Trophoblast cell (in vitro differentiated cells and primary cell): ENCODE results near the gene MBD3L4.
"Not testable (repeated sequence)": the region's sequence is repeated elsewhere in the genome, so short reads cannot be mapped to it uniquely, and the experiment has no call there.

ENCODE experiments used
- DNase-seq, 2 donors: peaks; one replicate each; pipeline ENCODE4 v3.0.0-alpha.2; 2016
- H2AFZ ChIP-seq: 2 replicates; pipeline ENCODE4 v1.6.1; 2013; ENCODE audit warnings: low read length, moderate library complexity, mild to moderate bottlenecking; ENCODE audit not compliant: insufficient read depth, poor library complexity
- H2AK5ac ChIP-seq: 2 replicates; pipeline ENCODE4 v1.6.1; 2013; ENCODE audit warnings: mild to moderate bottlenecking, low read length
- H2BK120ac ChIP-seq: 2 replicates; pipeline ENCODE4 v1.6.1; 2013; ENCODE audit warnings: low read length, mild to moderate bottlenecking, moderate library complexity; ENCODE audit not compliant: insufficient read depth, poor library complexity
- H2BK12ac ChIP-seq: 2 replicates; pipeline ENCODE4 v1.6.1; 2013; ENCODE audit warnings: mild to moderate bottlenecking, low read length, moderate library complexity
- H2BK5ac ChIP-seq: 2 replicates; pipeline ENCODE4 v1.6.1; 2013; ENCODE audit warnings: low read length, low read depth, moderate library complexity, mild to moderate bottlenecking; ENCODE audit not compliant: poor library complexity
- H3K14ac ChIP-seq: 2 replicates; pipeline ENCODE4 v1.6.1; 2013; ENCODE audit warnings: mild to moderate bottlenecking, low read length
- H3K18ac ChIP-seq: 2 replicates; pipeline ENCODE4 v1.6.1; 2013; ENCODE audit warnings: mild to moderate bottlenecking, low read length
- H3K23ac ChIP-seq: 2 replicates; pipeline ENCODE4 v1.6.1; 2013; ENCODE audit warnings: low read length
- H3K27ac ChIP-seq: 2 replicates; pipeline ENCODE4 v1.5.1; 2013; ENCODE audit warnings: low read depth, mild to moderate bottlenecking, inconsistent platforms, low read length, moderate library complexity
- H3K27me3 ChIP-seq: 2 replicates; pipeline ENCODE4 v1.6.1; 2013; ENCODE audit warnings: inconsistent platforms, mild to moderate bottlenecking, low read length, moderate library complexity; ENCODE audit not compliant: insufficient read depth
- H3K36me3 ChIP-seq, 2 experiments: 1 replicate in 1 of 2; 2 replicates in 1 of 2; pipeline ENCODE4 v1.6.1; 2013; ENCODE audit warnings: low read length in 2 of 2, mild to moderate bottlenecking in 2 of 2, moderate library complexity in 1 of 2; ENCODE audit not compliant: insufficient read depth in 2 of 2, control insufficient read depth in 1 of 2
- H3K4ac ChIP-seq: 2 replicates; pipeline ENCODE4 v1.6.1; 2013; ENCODE audit warnings: low read depth, mild to moderate bottlenecking, low read length, moderate library complexity
- H3K4me1 ChIP-seq, 2 experiments: 1 replicate in 1 of 2; 2 replicates in 1 of 2; pipeline ENCODE4 v1.6.1; 2013; ENCODE audit warnings: low read length in 2 of 2, mild to moderate bottlenecking in 2 of 2, moderate library complexity in 1 of 2; ENCODE audit not compliant: insufficient read depth in 2 of 2, control insufficient read depth in 1 of 2
- H3K4me2 ChIP-seq: 2 replicates; pipeline ENCODE4 v1.6.1; 2013; ENCODE audit warnings: inconsistent platforms, mild to moderate bottlenecking, low read length, moderate library complexity
- H3K4me3 ChIP-seq: 2 replicates; pipeline ENCODE4 v1.5.1; 2013; ENCODE audit warnings: mild to moderate bottlenecking, low read depth, low read length, inconsistent platforms
- H3K79me1 ChIP-seq: one replicate; pipeline ENCODE4 v1.6.1; 2013; ENCODE audit warnings: low read length
- H3K79me2 ChIP-seq: 2 replicates; pipeline ENCODE4 v1.6.1; 2013; ENCODE audit warnings: low read length, mild to moderate bottlenecking; ENCODE audit not compliant: control insufficient read depth, insufficient read depth, poor library complexity
- H3K9ac ChIP-seq: 2 replicates; pipeline ENCODE4 v1.6.1; 2013; ENCODE audit warnings: mild to moderate bottlenecking, low read length
- H3K9me3 ChIP-seq: 2 replicates; pipeline ENCODE4 v1.6.1; 2013; ENCODE audit warnings: low read depth, mild to moderate bottlenecking, control low read depth, inconsistent platforms, low read length; ENCODE audit not compliant: insufficient read depth
- H4K12ac ChIP-seq: 2 replicates; pipeline ENCODE4 v1.6.1; 2013; ENCODE audit warnings: low read depth, mild to moderate bottlenecking, low read length, moderate library complexity
- H4K8ac ChIP-seq: 2 replicates; pipeline ENCODE4 v1.6.1; 2013; ENCODE audit warnings: low read depth, mild to moderate bottlenecking, low read length, moderate library complexity
- H4K91ac ChIP-seq: one replicate; pipeline ENCODE4 v1.6.1; 2013; ENCODE audit warnings: low read depth, mild to moderate bottlenecking, low read length, moderate library complexity
- WGBS: extraction: QIAGEN DNeasy Blood & Tissue Kit; methylation state at CpG from one replicate; pipeline ENCODE4 v1.1.7; 2013; ENCODE audit warnings: missing lambda C conversion rate; ENCODE audit not compliant: insufficient read length, insufficient coverage; ENCODE audit errors: extremely low coverage; 5-methylcytosine and 5-hydroxymethylcytosine counted together

MBD3L4 gene

GRCh38 chr19:7063764-7064418 lies 23.9 kb upstream of the MBD3L4 start:
- no peak overlapping the region for H2BK120ac ChIP-seq
- H3K9me3 ChIP-seq, result peaks cover 4% of the 10 kb centered on the region
- no peak overlapping the region for H3K18ac ChIP-seq
- H3K36me3 ChIP-seq, result no peaks in the 10 kb centered on the region
- H4K12ac ChIP-seq, result no peak overlapping the region
- no peak overlapping the region for H3K14ac ChIP-seq
- no peak overlapping the region for H4K91ac ChIP-seq
- no peaks in the 10 kb centered on the region for H3K79me1 ChIP-seq
- no peak for DNase-seq
- H3K27me3 ChIP-seq, result no peaks in the 10 kb centered on the region
- no peak overlapping the region for H3K23ac ChIP-seq
- no peak overlapping the region for H2AFZ ChIP-seq
- no peak overlapping the region for H2BK5ac ChIP-seq
- H3K4me3 ChIP-seq, result no peak overlapping the region
- no peak overlapping the region for H3K4me2 ChIP-seq
- no peak overlapping the region for H2AK5ac ChIP-seq
- no CpG with 5 or more reads among the region's 9 CpGs for WGBS
- no peak overlapping the region for H3K4ac ChIP-seq
- H3K4me1 ChIP-seq, result no peaks in the 10 kb centered on the region
- no peaks in the 10 kb centered on the region for H3K79me2 ChIP-seq
- no peak overlapping the region for H3K27ac ChIP-seq
- no peak overlapping the region for H2BK12ac ChIP-seq
- H4K8ac ChIP-seq, result no peak overlapping the region
- no peak overlapping the region for H3K9ac ChIP-seq

- Histone ChIP-seq H4K91ac (no peak overlapping the region), H3K4me3 (no peak overlapping the region), H3K18ac (no peak overlapping the region), H3K27me3 (no peaks in the 10 kb centered on the region), H2BK5ac (no peak overlapping the region), H3K4me1 (no peaks in the 10 kb centered on the region), H3K79me1 (no peaks in the 10 kb centered on the region), H4K8ac (no peak overlapping the region), H3K9me3 (peaks cover 4% of the 10 kb centered on the region), H3K4ac (no peak overlapping the region), H2BK12ac (no peak overlapping the region), H3K27ac (no peak overlapping the region), H3K4me2 (no peak overlapping the region), H4K12ac (no peak overlapping the region), H3K14ac (no peak overlapping the region), H2AFZ (no peak overlapping the region), H2BK120ac (no peak overlapping the region), H2AK5ac (no peak overlapping the region), H3K36me3 (no peaks in the 10 kb centered on the region), H3K79me2 (no peaks in the 10 kb centered on the region), H3K9ac (no peak overlapping the region), H3K23ac (no peak overlapping the region)
- no peak for DNase-seq
- no CpG with 5 or more reads among the region's 4 CpGs for WGBS
Measured at GRCh38 chr19:7063339-7063738, 23.4 kb upstream of the MBD3L4 start.

- WGBS, result no CpG with 5 or more reads among the region's 2 CpGs
- H3K23ac ChIP-seq, H4K12ac ChIP-seq, H3K79me2 ChIP-seq, H3K79me1 ChIP-seq, H3K4me1 ChIP-seq, H4K8ac ChIP-seq, H3K4me3 ChIP-seq, H2AK5ac ChIP-seq, H2AFZ ChIP-seq, H3K18ac ChIP-seq, H3K9ac ChIP-seq, H2BK12ac ChIP-seq, H3K14ac ChIP-seq, H3K4me2 ChIP-seq, H3K9me3 ChIP-seq, H3K36me3 ChIP-seq, H3K4ac ChIP-seq, H3K27ac ChIP-seq, DNase-seq, H3K27me3 ChIP-seq, H4K91ac ChIP-seq, H2BK120ac ChIP-seq, H2BK5ac ChIP-seq: not testable (repeated sequence)
Measured at GRCh38 chr19:7059977-7060376, 20.0 kb upstream of the MBD3L4 start.

GRCh38 chr19:7058576-7058975 lies 18.6 kb upstream of the MBD3L4 start, which contains the start of gene MBD3L3:
Gene MBD3L3, minus strand, starts transcription at chr19:7058676. Its CDS starts 71 bp downstream, at chr19:7058605.
- H3K4me1 ChIP-seq, H3K4me2 ChIP-seq, H3K4me3 ChIP-seq, H4K8ac ChIP-seq, H2AFZ ChIP-seq, H3K79me2 ChIP-seq, H3K9ac ChIP-seq, H3K79me1 ChIP-seq, H3K14ac ChIP-seq, H2BK12ac ChIP-seq, H4K12ac ChIP-seq, H4K91ac ChIP-seq, H3K27ac ChIP-seq, H3K9me3 ChIP-seq, H3K23ac ChIP-seq, DNase-seq, H3K36me3 ChIP-seq, H2BK5ac ChIP-seq, H2AK5ac ChIP-seq, H3K18ac ChIP-seq, H3K4ac ChIP-seq, H3K27me3 ChIP-seq, H2BK120ac ChIP-seq: not testable (repeated sequence)
- WGBS, result no CpG with 5 or more reads among the region's 8 CpGs
